GM12878 (cell line): ENCODE data around the gene CCHCR1. TPM values are rescaled to one million over a fixed set of nuclear protein-coding genes. Genes with fewer than 3 reads are reported as not detected.
A peak's percentile ranks its signal among the peaks of the same experiment; 100 is the strongest.

Experiments
- NFIC ChIP-seq: IDR thresholded peaks from 2 replicates; pipeline ENCODE4 v1.6.1; 2012; ENCODE audit warnings: low read depth, mild to moderate bottlenecking, inconsistent platforms, low read length, moderate library complexity
- NFYB ChIP-seq: IDR thresholded peaks from 2 replicates; pipeline ENCODE4 v1.6.1; 2011; ENCODE audit warnings: low read depth, mild to moderate bottlenecking, low read length, improper control_type of control experiment, moderate library complexity; ENCODE audit not compliant: insufficient read depth
- polyA plus RNA-seq, 11 experiments: library from polyadenylated mRNA; depleted of rRNA in 4 of 11; unstranded in 6 of 11; stranded (reverse) in 5 of 11; fragments of >200 nt; fragmentation: Nextera tagmentation in 4 of 11; fragmentation: Illumina TruSeq in 1 of 11; extraction: Ambion mirVana in 4 of 11; extraction: Trizol in 1 of 11; gene quantifications; 1 replicate in 1 of 11; 2 replicates in 10 of 11; pipeline versions ENCODE4 v1.2.1 to v1.2.3, GENCODE V29; 2011 to 2016; ENCODE audit warnings: inconsistent platforms in 2 of 11, missing spikeins in 2 of 11, low read depth in 1 of 11
- total RNA-seq, 4 experiments: library from RNA; depleted of rRNA in 3 of 4; stranded (reverse); fragments of >200 nt in 3 of 4; fragmentation: Illumina TruSeq in 1 of 4; extraction: Trizol in 1 of 4; gene quantifications; 2 replicates each; pipeline versions ENCODE4 v1.2.1 to v1.2.3, GENCODE V29; 2013 to 2021
- TF ChIP-seq, protein P1 (sequence below): IDR thresholded peaks from 2 replicates; pipeline ENCODE4 v1.6.1; 2012; ENCODE audit warnings: improper control_type of control experiment, low read depth, low read length; ENCODE audit not compliant: insufficient replicate concordance

The CCHCR1 gene
- total and polyA plus RNA-seq, 10 of the 15 experiments (the other 5 are each of a cell fraction or from before 2014, with no cell fraction given): 1.0 to 35.2 (median 24.7) TPM

DNA sequence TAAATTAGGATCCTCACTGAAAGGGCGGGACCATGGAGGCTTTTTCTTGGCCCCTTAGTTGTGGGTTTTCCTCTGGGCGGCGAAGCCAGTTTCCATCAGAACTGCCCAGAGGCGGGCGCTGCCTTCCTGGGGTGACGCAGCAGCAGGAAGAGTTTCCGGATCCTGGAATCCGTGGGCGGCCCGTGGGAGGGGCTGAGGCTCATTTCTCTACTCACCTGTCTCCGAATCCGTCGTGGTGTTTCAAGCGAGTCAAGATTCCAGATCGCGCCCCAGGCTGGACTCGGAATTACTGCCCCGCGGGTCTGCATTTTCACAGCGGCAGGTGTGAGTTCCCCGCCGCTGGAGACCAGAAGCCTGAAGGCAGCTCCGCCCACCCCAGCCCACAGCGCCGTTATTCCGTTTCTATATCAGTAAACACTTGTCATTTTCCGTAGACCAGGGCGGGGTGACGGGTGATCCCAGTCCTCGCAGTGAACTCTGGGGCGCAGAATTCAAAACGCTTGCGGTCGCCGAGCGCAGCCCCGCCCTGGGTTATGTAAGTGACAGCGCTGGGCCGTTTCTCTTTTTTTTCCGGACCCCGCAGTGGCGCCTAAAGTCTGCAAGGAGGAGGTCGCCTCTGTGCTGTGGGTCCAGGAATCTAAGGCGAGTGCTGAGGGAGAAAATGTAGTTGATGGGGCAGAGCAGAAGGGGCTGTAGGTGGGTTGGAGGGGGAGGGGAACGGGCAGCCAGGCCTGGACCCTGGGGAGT lies 40.1 kb upstream of the CCHCR1 start (continued):
- TF ChIP-seq, protein P1, sequence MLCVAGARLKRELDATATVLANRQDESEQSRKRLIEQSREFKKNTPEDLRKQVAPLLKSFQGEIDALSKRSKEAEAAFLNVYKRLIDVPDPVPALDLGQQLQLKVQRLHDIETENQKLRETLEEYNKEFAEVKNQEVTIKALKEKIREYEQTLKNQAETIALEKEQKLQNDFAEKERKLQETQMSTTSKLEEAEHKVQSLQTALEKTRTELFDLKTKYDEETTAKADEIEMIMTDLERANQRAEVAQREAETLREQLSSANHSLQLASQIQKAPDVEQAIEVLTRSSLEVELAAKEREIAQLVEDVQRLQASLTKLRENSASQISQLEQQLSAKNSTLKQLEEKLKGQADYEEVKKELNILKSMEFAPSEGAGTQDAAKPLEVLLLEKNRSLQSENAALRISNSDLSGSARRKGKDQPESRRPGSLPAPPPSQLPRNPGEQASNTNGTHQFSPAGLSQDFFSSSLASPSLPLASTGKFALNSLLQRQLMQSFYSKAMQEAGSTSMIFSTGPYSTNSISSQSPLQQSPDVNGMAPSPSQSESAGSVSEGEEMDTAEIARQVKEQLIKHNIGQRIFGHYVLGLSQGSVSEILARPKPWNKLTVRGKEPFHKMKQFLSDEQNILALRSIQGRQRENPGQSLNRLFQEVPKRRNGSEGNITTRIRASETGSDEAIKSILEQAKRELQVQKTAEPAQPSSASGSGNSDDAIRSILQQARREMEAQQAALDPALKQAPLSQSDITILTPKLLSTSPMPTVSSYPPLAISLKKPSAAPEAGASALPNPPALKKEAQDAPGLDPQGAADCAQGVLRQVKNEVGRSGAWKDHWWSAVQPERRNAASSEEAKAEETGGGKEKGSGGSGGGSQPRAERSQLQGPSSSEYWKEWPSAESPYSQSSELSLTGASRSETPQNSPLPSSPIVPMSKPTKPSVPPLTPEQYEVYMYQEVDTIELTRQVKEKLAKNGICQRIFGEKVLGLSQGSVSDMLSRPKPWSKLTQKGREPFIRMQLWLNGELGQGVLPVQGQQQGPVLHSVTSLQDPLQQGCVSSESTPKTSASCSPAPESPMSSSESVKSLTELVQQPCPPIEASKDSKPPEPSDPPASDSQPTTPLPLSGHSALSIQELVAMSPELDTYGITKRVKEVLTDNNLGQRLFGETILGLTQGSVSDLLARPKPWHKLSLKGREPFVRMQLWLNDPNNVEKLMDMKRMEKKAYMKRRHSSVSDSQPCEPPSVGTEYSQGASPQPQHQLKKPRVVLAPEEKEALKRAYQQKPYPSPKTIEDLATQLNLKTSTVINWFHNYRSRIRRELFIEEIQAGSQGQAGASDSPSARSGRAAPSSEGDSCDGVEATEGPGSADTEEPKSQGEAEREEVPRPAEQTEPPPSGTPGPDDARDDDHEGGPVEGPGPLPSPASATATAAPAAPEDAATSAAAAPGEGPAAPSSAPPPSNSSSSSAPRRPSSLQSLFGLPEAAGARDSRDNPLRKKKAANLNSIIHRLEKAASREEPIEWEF: no peak
- TF ChIP-seq NFYB (no peak), NFIC (peak; percentile 41; the same call in 1 of the 2 replicates)
